T1000 (cell line): Measurements from ENCODE around the gene MAST4.

Experiments
- DNase-seq: peaks from one replicate; lab custom pipeline; 2025; ENCODE audit warnings: mixed read lengths; lab: John Stamatoyannopoulos, UW

The MAST4 gene

GRCh38 chr5:66595756-66596635 is at the start of gene MAST4:
MAST4 (plus strand) TSS chr5:66596393; CDS start chr5:66596656, 263 bp downstream.
- peak; percentile 73 for DNase-seq

DNA sequence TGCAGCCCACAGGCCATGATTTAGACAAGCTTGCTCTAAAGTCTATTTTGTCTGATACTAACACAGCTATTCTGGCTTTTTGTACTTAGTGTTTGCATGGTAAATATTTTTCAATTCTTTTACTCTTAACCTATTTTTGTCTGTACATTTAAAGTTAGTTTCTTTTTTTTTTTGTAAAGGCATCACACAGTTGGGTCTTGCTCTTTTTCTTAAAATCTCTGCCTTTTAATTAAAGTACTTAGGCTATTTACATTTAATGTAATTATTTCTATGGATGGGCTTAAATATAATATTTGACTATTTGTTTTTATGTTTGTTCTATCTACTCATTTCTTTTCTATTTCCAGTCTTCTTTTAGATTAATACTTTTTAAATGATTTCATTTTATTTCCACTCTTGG is 49.7 kb upstream of the MAST4 start:
- no peak for DNase-seq

DNA sequence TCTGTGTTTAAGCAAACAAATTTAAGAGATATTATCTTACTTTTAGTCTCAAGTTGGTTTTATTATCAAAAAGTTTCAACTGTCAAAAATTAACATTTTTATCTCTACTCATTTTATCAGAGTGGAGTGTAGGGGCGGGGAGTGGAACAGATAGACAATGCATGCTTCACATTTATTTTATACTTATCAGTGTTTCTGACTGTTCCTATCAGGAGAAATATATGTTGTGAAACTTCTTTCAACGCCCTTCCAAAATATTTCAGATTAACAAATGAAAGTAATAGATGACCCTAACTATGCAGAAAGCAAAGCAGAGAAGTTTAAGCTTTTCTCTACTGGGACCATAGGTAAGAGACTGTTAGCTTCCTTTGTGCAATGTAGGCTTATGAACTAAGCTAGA is 44.9 kb upstream of the MAST4 start:
- no peak for DNase-seq

- DNase-seq: no peak
Measured at GRCh38 chr5:66551945-66552344, 44.2 kb upstream of the MAST4 start.

GRCh38 chr5:66553368-66553912 is 42.8 kb upstream of the MAST4 start:
- no peak for DNase-seq

DNA sequence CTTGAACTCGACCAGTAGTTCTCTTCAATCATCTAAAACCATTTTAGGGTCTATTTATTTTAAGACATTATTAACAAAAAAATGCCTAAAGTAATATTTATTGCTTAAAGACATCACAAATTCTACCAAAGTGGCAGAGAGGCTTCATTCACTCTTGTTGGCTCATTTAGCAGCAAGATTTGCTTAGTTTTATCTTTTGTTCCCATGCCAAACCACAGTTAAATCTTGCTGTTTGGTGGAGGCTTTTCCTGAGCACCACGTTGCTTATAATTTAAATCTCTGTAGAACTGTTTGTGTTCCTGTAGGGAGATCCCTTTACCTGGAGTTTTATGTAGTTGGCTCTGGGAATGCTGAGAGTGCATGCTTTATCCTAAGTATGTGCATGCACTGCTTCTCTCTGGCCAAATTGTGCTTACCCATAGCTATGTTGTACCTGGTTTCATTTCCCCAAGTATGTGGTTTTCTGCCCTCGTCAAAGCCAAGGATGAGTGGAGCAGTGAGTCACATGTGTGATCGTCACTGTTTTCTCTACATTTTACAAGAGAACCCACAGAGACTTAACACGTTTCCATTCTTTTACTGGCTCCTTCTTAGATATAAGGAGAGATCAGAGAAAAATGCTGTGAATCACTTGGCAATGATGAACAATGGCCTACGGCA is 42.1 kb upstream of the MAST4 start:
- peak; percentile 2 for DNase-seq

GRCh38 chr5:66554884-66555283 is 41.3 kb upstream of the MAST4 start:
- DNase-seq: no peak

DNA sequence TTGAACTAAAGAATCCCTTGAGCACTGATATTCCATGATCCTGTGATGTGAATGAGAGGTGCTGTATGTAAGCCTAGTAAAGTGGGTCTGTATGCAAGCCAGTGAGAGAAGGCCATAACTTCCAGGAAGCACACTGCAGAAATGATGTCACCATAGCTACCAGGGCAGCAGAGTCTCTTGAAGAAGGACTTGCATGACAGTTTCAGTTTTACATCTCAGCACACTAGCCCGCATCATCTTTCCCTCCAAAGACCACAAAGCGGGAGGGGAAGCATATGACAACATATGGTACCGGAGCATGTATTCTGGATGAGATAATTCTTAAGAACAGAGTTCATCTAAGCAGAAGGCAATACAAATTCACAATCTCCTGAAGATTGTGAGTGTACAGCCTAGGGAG is 37.6 kb upstream of the MAST4 start:
- no peak for DNase-seq

DNA sequence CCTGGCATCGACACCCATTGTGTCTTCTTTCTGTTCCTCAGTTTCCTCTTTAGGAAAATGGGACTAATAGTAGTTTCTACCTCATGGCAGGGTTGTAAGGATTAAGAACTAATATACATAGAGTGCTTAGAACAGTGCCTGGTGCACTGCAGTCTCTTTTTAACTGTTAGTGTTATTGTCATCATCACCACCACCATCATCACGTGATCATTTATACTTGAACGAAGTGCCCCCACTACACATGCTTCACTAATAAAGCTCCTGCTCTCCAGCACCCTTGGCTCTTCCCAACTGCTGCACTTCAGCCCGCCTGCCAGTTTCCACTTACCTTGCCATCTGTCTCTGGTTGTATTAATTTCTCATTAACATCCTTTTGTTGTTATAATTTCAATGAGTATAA is 35.8 kb upstream of the MAST4 start:
- no peak for DNase-seq

DNA sequence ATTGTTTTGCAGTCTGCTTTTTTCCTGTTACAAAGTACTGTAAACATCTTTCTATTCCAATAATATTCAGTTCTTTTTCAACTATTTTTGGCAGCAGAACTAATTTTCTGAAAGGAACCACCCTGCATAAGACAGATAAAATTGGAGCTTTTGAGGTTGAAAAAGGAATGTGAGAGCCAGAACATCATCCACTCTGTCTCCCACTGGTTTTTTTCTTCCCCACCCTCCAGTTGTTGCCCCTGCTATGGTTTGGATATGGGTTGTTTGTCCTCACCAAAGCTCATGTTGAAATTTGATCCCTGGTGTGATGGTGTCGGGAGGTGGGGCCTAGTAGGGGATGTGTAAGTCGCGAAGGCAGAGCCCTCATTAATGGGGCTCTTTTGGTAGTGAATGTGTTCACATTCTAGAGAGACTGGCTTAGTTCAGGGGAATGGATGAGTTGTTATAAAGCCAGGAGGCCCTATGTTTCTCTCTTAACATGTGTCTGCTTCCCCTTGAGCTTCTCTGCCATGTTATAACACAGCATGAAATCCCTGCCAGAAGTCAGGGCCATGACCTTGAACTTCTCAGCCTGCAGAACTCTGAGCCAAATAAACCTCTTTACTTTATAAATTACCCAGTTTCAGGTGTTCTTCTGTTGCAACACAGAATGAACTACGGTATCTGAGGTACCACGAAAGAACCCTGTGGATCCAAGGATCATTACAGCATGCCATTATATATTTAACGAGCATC is 34.8 kb upstream of the MAST4 start:
- no peak for DNase-seq

GRCh38 chr5:66565878-66566277 is 30.3 kb upstream of the MAST4 start:
- DNase-seq: no peak

GRCh38 chr5:66567474-66567873 is 28.7 kb upstream of the MAST4 start:
- no peak for DNase-seq

- no peak for DNase-seq
Measured at GRCh38 chr5:66570201-66570600, 26.0 kb upstream of the MAST4 start.

DNA sequence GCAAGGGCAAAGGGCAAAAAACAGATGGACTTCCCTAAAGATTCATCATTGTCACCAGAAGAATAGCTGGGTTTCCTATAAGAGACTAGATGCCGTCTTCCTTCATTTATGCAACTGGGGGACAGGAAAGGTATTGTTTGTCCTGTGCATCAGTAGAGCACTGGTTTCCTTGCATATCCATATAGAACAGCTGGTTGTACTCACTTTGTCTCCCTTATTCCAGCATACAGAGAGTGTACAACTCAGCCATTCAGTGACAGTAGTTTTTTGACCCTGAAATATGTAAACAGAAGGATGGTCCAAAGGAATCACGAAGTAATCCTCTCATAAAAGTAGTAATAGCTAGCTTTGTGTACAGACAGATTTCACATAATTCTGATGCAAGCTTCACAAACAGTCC is 22.5 kb upstream of the MAST4 start:
- DNase-seq: no peak

- DNase-seq: no peak
Measured at GRCh38 chr5:66582499-66583165, 13.6 kb upstream of the MAST4 start.

DNA sequence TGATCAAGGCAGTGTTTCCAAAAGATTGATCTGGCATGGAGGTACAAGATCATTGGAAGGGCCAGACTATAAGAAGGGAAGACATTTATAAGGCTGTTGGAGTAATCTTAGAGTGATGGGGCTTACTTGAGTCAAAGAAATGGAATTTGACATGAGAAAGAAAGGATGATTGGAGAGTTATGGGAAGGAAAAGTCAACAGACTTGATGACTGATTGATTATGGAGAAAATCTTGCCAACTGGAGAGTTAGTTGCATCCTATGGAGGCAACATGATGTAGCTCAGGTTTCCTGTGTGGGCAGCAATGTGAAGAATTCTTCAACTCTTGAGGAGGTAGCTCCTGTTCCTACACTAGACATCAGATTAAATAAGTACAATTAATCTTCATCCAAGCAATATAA is 10.9 kb upstream of the MAST4 start:
- DNase-seq: no peak

DNA sequence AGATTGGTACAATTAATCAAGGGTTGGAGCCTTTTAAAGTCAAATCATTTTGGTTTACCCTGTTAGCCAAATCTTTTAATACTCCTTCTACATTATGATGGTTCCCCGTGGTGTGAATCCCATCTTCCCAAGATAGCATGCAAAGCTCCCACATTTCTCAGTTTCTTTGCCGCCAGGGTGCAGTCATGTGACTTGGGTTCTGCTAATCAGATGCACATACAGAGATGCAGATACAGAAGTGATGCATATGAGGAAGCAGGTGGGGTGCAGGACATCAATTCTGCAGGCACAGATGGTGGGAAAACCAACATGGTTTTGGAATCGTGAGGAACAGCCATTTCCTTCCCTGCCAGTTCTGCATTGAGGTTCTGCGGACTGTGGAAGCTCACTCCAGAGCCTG is 8.4 kb upstream of the MAST4 start:
- DNase-seq: no peak

- DNase-seq: no peak
Measured at GRCh38 chr5:66596636-66597182, 516 bp downstream of the MAST4 start.

- no peak for DNase-seq
Measured at GRCh38 chr5:66597183-66597757, 1.1 kb downstream of the MAST4 start.

GRCh38 chr5:66602621-66603020 is 6.4 kb downstream of the MAST4 start:
- no peak for DNase-seq

GRCh38 chr5:66603164-66603563 is 7.0 kb downstream of the MAST4 start:
- no peak for DNase-seq
